Mucosa of gallbladder (tissue), 1 donor: ENCODE data around the gene C11orf24. TPM values are rescaled to one million over a fixed set of nuclear protein-coding genes. Genes with fewer than 3 reads are reported as not detected.

Experiments
- DNase-seq: peaks from one replicate; pipeline ENCODE4 v3.0.0-alpha.2; 2020; ENCODE audit warnings: low spot score
- total RNA-seq: library from RNA; stranded (reverse); gene quantifications from one replicate; pipeline ENCODE4 v1.2.1, GENCODE V29; 2021
- donor health status: DM: no; HTN: no; CAD: no.

C11orf24 gene
- total RNA-seq, 1 donor from 2014 or later: 38.8 TPM

DNA sequence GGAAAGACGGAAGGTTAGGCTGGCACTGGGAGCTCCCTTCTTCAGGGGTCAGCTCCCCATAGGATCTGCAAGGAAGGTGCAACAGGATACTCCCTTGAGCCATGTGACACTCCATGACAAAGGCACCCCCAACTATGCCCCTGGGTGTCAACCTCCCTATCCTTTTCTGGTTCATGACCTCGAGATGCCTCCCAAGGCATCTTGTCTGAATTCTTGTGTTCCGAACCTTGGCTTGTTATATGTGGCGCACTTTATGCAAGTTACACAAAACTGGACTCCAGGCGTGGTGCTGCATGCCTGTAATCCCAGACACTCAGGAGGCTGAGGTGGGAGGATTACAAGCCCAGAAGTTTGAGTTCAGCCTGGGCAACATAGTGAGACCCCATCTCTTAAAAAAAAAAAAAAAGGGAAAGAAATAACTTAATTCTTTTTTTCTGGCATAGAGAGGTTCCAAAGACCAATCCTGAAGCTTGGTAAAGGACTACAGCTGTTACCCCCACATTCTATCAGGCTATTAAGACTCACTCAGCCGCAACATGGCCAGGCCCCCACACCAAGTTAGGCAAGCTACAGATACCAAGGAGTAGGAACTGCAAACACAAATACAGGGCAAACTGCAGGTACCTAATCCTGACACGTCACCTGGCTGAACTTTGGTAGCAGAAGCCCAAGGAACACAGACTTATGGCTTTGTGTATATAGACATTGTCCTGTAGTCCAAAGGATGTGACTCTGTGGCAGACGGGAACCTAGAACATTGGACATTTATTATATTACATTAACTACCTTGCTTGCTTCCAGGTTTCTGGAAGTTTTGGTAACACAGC, 1.4 kb downstream of the C11orf24 start:
- no peak for DNase-seq

DNA sequence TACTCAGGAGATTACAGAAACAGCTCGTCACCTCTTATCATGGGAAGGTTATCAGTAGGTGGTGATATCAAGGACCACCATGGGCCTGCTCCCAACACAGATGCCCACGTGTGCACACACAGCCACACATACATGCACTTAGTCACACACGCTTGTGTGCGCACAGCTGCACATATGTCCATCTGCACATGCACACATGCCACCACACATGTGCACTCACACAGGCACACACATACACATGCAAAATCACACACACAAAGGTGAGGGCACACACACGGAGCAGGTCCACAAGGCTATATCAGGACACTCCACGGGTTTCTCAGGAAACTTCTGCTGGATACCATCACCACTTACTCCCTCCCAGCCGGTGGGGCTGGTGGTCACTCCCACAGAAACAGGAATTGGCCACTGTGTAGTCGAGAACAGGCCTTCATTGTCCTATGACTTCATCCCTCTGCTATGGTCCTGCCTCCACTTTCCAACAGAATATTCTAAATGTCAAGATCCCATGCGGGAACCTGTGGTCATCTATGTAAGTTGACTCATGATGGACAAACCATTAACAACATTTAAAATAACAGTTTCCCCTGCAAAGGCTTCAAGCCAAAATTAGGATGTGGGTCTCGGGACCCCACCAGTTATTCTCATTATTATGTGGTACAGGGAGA, 2.2 kb downstream of the C11orf24 start:
- DNase-seq: no peak

DNA sequence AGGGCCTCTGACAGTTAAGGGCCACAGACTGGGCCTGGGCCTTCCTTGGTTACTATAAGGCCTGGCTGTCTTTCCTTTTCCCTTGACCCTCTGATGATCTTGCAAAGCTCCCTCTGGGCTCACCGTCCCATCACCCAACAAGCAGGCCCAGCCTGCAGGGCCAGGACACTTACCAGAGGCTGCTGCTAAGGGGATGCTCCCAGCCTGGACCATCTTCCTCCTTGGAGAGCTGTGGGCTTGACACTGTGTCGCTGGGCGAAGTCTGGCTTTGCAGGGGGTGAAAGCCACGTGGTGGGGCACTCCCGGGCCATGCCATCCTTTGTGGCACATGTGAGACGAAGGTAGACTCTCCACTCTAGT, 3.9 kb downstream of the C11orf24 start:
- no peak for DNase-seq

DNA sequence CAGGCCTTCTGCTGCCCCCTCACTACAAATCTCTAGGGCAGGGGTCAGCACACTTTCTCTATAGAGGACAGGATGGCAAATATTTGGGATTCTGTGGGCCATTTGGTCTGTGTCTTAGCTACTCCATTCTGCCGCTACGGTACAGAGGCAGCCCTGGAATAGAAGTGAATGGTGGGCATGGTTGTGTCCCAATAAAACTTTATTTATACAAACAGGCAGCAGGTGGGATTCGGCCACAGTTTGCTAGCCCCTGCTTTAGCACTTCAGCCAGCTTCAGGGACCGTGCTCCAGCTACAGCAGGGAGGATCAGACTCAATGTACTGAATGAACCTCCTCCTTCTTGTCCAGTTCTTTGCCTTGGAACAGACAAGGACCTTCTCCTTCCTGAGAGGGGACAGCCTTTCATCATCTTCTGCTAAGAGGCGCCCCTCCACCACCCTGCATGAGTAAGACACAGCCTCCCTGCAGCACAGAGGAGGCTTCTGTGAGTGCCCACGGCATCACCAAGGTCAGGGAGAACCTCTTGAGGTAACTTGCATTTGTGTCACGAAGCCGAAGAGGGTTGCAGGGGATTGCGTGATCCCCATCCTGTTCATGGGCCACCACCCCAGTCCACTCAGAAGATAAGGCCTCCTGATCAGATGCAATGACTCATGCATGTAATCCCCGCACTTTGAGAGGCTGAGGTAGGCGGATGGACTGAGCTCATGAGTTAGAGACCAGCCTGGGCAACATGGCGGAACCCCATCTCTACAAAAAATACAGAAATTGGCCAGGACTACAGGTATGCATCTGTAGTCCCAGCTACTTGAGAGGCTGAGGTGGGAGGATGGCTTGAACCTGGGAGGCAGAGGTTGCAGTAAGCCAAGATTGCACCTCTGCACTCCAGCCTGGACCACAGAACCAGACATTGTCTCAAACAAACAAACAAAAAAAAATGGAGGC, 4.6 kb downstream of the C11orf24 start:
- DNase-seq: no peak

DNA sequence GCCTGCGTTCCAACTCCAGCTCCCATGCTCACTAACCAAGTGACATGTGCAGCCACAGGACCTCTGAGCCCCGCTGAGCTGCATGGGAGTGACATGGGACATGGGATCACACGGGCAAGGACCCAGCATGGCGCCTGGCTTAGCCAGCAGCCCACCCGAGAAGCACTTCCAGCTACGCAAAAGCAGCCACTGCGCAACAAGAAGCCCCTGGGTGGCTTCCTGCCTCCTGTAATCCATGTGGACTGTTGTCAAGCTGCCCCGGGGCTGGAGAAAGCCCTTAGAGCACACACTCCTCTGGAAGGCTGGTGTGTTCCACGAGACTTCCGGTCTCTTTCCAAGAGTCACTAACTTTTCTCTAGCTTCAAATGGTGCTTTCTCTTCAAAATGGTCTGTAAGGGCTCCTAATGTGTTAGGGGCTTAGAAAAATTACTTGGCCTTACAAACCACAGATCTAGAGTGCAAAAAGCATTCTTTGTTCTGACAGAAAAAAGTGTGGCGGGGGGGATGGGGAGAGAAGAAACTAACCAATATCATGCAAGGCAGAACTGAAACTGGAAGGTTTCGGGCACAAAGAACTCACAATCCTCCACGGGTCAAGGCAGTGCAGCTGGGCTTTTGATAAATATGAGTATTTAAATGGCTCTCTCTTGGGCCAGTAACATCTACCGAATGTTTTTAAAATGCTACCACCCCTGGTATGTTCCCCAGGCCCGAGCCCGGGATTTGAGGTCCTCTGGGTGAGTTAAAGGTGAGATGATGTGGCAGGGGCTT, 5.5 kb downstream of the C11orf24 start:
- no peak for DNase-seq

DNA sequence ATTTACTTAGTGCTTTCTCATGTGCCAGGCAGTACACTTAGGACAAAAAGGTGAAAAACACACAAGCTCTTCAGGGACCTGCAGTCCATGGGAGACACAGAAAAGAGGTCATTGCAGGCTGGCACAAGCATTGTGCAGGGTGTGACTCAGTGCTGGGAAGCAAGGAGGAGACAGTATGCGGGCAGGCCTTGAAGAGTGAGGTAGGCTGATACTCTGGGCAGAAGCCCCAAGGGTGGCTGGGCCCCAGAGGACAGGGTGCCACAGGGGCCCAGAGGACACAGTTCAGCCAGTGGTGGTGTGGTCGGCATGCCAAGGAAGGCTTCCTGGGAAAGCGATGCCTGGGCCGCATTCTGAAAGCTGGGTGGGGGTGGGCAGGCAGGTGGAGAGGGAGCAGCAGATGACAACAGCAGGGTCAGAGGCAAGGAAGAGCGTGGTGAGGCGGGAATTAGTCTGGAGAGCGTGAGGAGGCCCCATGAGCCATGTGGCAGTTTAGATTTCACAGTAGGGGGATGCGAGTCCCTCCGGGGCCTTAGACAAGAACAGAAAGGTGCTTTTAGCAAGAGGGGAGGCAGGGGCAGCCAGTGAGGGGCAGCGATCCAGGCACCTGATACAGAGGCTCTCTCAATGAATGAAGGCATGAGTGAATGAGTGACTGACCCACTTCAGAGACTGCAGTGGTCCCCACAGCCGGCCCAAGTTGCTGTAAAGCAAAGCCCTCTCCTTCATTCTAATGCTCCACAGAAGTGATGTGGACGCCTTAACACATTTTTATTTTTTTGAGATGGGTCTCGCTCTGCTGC, 6.8 kb downstream of the C11orf24 start:
- DNase-seq: no peak

DNA sequence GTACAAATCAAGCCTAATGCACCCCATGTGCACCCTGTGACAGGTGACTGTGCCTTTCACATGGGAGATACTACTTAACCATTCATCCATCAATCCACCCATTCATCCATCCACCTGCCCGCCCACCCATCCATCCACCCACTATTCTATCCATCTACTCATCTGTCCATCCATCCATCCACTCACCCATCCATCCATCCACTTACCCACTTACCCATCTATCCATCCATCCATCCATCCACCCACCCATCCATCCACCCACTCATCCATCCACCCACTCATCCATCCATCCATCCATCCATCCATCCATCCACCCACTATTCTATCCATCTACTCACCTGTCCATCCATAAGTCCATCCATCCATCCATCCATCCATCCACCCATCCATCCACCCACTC, 7.5 kb downstream of the C11orf24 start:
- DNase-seq: no peak

DNA sequence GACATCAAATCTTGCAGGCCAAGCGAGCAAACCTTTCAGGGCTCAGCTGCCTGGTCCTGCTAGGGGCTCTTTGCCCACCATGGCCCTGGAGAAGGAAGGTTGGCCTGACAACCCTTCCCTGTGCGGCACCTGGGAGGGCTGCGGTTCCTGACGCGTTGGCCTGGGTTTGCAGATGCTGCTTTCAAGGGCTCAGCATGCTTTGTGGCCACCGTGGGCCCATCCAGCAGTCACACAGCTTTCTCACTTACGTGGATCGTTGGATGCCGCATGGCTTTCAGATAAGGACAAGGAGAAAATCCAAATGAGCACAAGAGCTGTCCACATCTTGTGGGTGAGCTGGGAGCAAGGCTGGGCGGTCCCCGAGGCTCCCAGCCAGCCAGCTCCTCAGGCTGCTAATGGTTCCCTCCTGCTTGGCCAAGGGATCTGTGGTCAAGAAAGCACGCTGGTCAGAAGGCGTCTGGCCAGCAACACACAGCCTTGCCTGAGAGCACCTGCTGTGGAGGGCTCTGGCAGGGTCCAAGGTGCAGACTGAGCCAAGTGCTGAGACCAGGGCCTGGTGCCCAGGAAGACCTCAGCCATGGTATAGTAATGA, 8.2 kb downstream of the C11orf24 start:
- DNase-seq: no peak

DNA sequence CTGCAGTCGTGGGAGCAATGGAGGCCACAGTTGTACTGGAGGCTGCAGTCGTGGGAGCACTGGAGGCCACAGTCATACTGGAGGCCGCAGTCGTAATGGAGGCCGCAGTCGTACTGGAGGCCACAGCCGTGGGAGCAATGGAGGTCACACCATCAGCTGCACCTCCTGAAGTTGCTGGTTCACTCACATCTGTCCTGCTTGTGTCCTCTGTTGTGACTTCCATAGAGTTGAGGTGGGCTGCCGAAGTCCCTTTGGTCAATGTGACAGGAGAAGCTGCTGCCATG, 9.3 kb downstream of the C11orf24 start:
- no peak for DNase-seq

DNA sequence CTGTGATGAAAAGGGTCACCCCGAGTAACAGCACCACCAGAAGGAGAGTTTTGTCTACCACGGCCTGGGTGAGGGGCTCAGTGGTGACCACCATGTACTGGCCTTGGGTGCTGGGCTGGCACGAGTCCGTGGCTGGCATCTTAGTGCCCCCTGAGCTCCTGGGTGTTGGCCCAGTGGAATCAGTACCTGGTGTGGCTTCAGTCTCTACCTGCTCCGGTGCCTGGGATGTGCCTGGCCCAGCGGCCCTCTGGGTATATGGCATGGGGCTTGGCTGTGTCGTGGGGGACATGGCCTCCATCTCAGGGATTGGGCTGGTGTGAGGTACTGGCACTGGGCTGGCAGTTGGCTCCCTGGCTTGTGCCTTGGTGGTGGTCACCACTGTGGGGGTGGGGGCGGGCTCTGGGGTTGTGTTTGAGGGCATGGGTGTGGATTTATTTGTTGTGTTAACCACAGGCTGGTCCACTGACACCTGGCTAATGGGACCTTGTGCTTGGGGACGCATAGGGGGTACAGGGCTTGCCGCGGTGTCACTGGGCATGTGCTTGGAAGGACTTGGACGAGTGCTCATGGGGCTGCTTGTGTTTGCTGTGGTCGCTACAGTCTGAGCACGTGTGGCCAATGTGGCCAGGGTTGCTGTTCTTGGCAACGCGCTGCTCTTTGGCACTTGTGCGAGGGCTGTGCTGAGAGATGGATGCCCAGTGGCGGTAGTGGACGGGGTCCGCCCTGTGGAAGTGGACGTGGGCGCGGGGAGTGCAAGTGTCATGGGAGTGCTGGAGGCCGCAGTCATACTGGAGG, 9.8 kb downstream of the C11orf24 start:
- DNase-seq: no peak

DNA sequence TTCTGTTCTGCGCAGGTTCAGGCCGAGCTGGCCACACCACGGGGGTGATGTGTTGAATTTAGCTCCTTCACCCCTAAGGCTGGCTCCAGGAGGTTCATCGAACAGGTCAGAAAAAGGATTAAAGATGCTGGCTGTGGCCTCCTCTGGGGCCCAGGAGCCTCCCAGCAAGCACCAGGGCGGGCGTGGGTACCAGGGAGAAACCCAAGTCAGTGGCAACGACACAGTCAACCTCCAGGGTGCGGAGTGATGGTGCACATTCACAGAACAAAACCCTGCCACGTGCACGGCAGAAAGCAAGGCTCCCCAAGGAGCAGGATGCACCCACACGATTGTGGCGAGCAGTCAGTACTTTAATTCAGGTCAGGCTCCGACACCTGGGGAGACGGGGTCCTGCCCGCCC, 10.8 kb downstream of the C11orf24 start:
- DNase-seq: no peak

DNA sequence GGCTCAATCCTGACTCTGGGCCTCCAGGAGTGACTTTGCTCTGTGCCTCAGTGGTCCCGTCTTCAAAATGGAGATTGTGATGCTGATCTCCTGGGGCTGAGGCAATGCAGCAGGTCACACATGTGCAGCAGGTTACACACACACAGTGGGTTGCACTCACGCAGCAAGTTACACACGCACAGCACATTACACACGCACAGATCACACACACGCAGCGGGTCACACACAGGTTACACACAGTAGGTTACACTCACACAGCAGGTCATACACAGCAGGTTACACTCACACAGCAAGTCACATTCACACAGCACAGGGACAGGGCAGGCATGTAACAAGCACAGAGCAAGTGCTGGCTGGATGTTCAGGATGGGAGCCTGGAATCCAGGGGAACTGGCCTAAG, 11.3 kb downstream of the C11orf24 start:
- no peak for DNase-seq

DNA sequence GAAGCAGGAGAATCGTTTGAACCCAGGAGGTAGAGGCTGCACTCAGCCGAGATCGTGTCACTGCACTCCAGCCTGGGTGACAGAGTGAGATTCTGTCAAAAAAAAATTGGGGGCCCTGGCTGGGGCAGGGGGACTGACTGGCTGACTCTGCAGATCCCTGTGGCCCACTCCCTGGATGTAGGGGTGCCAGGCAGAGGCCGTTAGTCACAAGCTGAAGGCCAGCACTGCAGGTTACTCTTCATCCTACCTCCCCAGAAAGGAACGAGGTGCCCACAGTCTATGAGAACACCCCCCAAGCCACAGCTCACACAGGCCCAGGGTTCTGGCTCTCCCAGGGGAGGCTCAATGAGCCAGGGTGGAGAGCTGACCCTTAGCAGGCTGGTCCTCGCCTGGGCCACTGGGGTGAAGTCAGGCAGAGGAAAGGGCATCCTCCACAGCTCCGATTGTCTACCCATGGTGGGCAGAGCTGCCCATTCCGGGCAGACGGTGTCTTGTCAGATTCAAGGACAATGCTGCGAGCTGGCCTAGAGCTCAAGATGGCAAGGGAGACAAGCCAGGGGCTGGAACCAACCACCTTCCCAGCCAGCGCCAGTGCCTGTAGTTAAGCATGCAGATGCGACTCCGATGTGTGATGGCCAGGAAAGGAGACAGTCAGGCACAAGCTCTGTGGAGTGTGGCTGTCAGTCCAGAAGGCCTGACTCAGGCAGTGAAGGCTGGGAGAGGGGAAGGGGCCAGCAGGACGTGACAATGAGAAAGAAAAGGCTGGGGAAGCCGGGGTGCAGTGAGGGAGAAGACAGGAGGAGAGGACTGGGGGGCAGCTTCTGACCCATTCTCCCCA, 12.4 kb downstream of the C11orf24 start:
- DNase-seq: no peak

DNA sequence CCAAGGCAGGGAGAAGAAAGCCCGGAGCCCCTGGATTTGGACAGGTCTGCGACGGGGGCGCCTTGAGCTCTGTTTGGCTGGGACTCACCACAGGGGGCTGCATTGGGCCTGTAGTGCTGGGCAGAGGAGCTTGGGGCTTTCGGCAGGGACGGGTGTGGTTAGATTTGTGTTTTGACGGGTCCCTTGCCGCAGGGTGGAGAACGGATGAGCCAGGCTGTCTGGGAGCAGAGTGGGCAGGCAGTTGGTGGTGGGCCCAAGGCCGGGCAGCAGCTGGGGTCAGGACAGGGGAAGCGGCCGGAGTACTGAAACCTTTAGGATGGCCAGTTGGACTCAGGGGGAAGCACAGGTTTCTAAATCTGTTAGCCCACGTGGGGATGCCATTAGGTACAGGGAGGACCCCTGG, 13.4 kb downstream of the C11orf24 start:
- no peak for DNase-seq

DNA sequence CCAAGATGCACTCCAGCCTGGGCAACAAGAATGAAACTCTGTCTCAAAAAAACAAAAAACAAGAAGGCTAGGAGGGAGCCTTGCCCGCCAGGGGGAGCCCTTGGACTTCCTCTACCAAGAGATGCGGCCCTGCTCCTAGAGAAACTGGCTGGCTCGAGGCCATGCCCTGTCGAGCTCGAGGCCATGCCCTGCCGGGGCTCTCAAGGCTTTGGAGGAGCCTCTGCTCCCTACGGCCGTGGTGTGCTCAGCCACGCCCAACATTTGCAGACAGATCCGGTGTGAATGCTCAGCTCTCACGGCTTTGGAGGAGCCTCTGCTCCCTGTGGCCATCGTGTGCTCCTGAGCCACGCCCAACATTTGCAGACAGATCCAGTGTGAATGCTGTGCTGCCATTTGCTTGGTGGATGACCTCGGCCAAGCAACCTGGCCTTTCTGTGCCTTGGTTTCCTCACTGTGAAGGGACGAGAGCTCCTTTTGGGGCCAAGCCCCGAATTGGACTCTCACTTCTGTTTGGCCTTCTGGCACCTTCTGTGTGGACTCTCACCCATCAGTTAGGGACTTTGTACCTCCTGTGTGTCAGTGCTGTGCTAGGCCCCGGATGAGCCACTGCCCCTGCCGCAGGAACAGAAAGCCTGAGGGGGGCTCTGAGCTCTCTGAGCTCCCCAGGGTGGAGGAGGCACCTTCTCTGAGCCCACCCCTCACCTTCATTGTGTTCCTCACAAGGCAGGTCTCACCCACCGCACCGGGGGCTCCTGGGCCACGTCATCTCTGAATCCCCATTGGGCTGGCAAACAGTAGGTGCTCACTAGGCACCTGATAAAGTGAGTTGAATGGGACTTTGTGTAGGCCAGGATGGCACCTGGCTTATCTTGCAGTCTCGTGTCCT, 14.1 kb downstream of the C11orf24 start:
- peak; percentile 96 for DNase-seq

DNA sequence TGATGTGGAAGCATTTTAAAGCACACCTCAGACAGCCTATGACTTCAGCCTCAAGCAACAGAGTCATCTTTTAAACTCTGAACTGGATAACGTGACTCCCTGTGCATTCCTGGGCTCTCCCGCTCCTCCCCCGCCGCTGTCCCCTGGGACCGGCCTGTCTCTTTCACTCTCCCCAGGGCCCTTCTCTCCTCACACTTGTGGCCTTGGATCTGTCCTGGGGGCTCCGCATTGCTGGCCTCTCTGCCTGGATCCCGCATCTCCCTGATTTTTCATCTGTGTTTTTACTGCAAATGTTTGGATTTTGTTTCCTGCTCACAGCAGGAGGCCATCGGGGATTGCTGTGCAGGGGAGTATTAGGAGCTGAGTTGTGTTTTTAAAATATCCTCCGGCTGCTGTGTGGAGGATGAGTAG, 15.4 kb downstream of the C11orf24 start:
- DNase-seq: no peak

DNA sequence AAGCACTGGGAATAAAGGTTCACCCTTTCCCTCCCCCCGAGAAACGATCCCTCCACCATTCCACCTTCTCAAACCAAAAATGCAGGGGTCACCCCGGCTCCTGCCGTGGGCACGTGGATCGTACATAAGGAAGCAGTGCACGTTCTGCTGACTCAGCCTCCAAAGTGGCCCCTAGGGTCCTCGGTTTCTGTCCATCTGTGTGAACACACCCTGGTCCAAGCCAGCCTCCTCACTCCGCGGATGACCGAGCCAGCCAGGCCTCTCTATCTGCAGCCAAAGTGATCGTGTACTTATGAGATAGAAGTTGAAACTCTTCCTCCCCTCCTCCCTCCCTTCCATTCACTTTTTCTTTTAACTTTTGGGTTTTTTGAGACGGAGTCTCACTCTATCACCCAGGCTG, 16.2 kb downstream of the C11orf24 start:
- no peak for DNase-seq

DNA sequence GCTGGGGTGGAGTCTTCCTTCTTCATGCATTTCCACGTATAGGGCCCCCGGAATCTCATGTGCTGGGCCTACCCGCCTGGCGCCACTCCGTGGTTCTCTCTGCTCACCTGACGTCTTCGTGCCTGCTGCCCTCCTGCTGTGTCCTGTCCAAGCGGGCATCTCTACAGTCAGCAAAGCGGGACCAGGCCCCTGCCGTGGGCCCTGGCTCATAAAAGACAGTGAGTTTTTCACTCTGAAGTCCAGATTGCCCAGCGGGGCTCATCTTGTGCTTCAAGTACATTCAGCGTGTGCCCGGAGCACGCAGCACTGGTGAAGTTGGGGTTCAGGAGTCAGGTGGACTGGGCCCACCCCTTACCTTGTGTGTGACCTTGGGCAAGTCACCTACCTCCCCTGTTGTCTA, 17.4 kb downstream of the C11orf24 start:
- DNase-seq: no peak
